Measurements from ENCODE around the gene ADAMTSL1. TPM values are rescaled to one million over a fixed set of nuclear protein-coding genes. Genes with fewer than 3 reads are reported as not detected.

ADAMTSL1 gene
- total RNA-seq, 2 experiments from 2014 or later, result not detected

DNA sequence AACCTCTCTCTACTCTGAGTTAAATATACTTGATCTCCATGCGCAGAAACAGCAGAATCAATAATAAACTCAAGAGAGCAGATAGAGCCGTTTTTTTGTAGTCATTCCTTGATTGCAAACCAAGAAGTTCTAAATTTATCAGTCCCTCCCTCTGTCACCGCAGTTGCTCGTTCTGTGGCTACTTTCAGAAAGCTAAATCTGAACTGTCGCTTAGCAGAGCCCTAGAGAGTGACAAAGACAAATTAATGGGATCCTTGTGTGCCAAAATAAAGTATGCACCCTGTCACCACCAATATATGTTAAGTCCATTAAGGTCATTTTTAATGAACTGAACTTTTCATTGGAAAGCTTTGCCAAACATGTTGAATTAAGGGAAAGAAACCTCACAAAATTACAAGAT is 218.3 kb downstream of the ADAMTSL1 start:
- Histone ChIP-seq H3K79me2 (ENCODE audit: insufficient read depth, low read depth, low read length) (no peaks in the 10 kb centered on the region), H3K9me3 (ENCODE audit: low read length) (no peaks in the 10 kb centered on the region), H2AFZ (ENCODE audit: low read length) (no peak overlapping the region), H3K9me2 (ENCODE audit: insufficient read depth, low read length) (no peaks in the 10 kb centered on the region), H3K4me1 (ENCODE audit: insufficient read depth, low read length, poor library complexity, severe bottlenecking) (no peaks in the 10 kb centered on the region), H3K36me3 (ENCODE audit: insufficient read depth, low read length) (no peaks in the 10 kb centered on the region), H3K4me3 (ENCODE audit: low read depth, low read length, poor library complexity, severe bottlenecking) (no peak overlapping the region), H4K20me1 (ENCODE audit: insufficient read depth, low read length) (no peaks in the 10 kb centered on the region), H3K27ac (ENCODE audit: low read depth, low read length, poor library complexity, severe bottlenecking) (no peak overlapping the region), H3K4me2 (ENCODE audit: low read length) (no peak overlapping the region)
- ChIA-PET POLR2A (interaction anchor here (0.7 to 1.4 kb wide), 2 partner anchors 12 to 1174 kb away, joined by 3 to 5 read pairs; no protein-coding TSS in a partner anchor), CTCF (ENCODE audit: unreplicated experiment) (no interaction called here)
- no peak for DNase-seq (ENCODE audit: low spot score)
- TF ChIP-seq CTCF (conservative IDR thresholded peaks at IDR 0.05; ENCODE audit: low read length), result no peak
- TF ChIP-seq EZH2phosphoT487 (IDR thresholded peaks at IDR 0.05; ENCODE audit: borderline replicate concordance, low read depth, low read length), result no peak
- intact Hi-C loops (cut with micrococcal nuclease; ENCODE audit: unreplicated experiment), result no loop called here
- no TSS peak for BruUV-seq (replicated peaks)

GRCh38 chr9:18692962-18693361 is 219.0 kb downstream of the ADAMTSL1 start:
- Histone ChIP-seq H3K4me1 (ENCODE audit: insufficient read depth, low read length, poor library complexity, severe bottlenecking) (no peaks in the 10 kb centered on the region), H3K4me2 (ENCODE audit: low read length) (no peak overlapping the region), H3K27ac (ENCODE audit: low read depth, low read length, poor library complexity, severe bottlenecking) (no peak overlapping the region), H3K9me2 (ENCODE audit: insufficient read depth, low read length) (no peaks in the 10 kb centered on the region), H3K9me3 (ENCODE audit: low read length) (no peaks in the 10 kb centered on the region), H4K20me1 (ENCODE audit: insufficient read depth, low read length) (no peaks in the 10 kb centered on the region), H3K4me3 (ENCODE audit: low read depth, low read length, poor library complexity, severe bottlenecking) (no peak overlapping the region), H2AFZ (ENCODE audit: low read length) (no peak overlapping the region), H3K79me2 (ENCODE audit: insufficient read depth, low read depth, low read length) (no peaks in the 10 kb centered on the region), H3K36me3 (ENCODE audit: insufficient read depth, low read length) (no peaks in the 10 kb centered on the region)
- intact Hi-C loops (cut with micrococcal nuclease; ENCODE audit: unreplicated experiment), result no loop called here
- TF ChIP-seq EZH2phosphoT487 (IDR thresholded peaks at IDR 0.05; ENCODE audit: borderline replicate concordance, low read depth, low read length), result no peak
- TF ChIP-seq CTCF (conservative IDR thresholded peaks at IDR 0.05; ENCODE audit: low read length), result no peak
- ChIA-PET CTCF (ENCODE audit: unreplicated experiment) (no interaction called here), POLR2A (interaction anchor here (0.7 to 1.4 kb wide), 3 partner anchors 10 to 322 kb away, joined by 3 to 4 read pairs (median 4); no protein-coding TSS in a partner anchor)
- no TSS peak for BruUV-seq (replicated peaks)
- no peak for DNase-seq (ENCODE audit: low spot score)

DNA sequence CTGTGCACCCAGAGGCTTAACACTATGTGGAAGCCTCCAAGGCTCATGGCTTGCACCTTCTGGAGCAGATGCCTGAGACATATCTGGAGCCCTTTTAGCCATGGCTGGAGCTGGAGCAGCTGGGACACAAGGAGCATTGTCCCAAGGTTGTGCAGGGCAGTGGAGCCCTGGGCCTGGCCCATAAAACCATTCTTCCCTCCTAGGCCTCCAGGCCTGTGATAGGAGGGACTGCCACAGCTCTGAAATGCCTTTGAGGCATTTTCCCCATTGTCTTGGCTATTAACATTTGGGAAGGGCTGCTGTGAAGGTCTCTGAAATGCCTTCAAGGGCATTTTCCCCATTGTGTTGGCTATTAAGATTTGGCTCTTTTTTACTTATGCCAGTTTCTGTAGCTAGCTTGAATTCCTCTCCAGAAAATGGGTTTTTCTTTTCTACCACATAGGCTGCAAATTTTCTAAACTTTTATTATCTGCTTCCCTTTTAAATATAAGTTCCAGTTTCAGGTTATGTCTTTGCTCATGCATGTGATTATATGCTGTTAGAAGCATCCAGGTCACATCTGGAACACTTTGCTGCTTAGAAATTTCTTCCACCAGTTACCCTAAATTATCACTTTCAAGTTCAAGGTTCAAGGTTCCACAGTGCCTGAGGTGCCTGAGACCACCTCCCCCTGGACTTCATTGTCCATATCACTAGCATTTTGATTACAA is 221.2 kb downstream of the ADAMTSL1 start:
- Histone ChIP-seq H3K79me2 (ENCODE audit: insufficient read depth, low read depth, low read length) (no peaks in the 10 kb centered on the region), H3K9me2 (ENCODE audit: insufficient read depth, low read length) (no peaks in the 10 kb centered on the region), H4K20me1 (ENCODE audit: insufficient read depth, low read length) (no peaks in the 10 kb centered on the region), H3K27ac (ENCODE audit: low read depth, low read length, poor library complexity, severe bottlenecking) (no peak overlapping the region), H3K4me3 (ENCODE audit: low read depth, low read length, poor library complexity, severe bottlenecking) (no peak overlapping the region), H3K4me2 (ENCODE audit: low read length) (no peak overlapping the region), H2AFZ (ENCODE audit: low read length) (no peak overlapping the region), H3K36me3 (ENCODE audit: insufficient read depth, low read length) (no peaks in the 10 kb centered on the region), H3K9me3 (ENCODE audit: low read length) (no peaks in the 10 kb centered on the region), H3K4me1 (ENCODE audit: insufficient read depth, low read length, poor library complexity, severe bottlenecking) (no peaks in the 10 kb centered on the region)
- no peak for DNase-seq (ENCODE audit: low spot score)
- intact Hi-C loops (cut with micrococcal nuclease; ENCODE audit: unreplicated experiment), result no loop called here
- CTCF ChIA-PET (ENCODE audit: unreplicated experiment), result no interaction called here
- BruUV-seq (replicated peaks), result no TSS peak
- TF ChIP-seq CTCF (conservative IDR thresholded peaks at IDR 0.05; ENCODE audit: low read length) (no peak), EZH2phosphoT487 (IDR thresholded peaks at IDR 0.05; ENCODE audit: borderline replicate concordance, low read depth, low read length) (no peak)
- POLR2A ChIA-PET, result no interaction called here
